Cortex of kidney (tissue), 1 donor: ENCODE results near the gene SPAG9.
A peak's percentile ranks its signal among the peaks of the same experiment; 100 is the strongest.

Experiments used
- DNase-seq: peaks from one replicate; lab custom pipeline; 2025; lab: John Stamatoyannopoulos, UW

Gene SPAG9

DNA sequence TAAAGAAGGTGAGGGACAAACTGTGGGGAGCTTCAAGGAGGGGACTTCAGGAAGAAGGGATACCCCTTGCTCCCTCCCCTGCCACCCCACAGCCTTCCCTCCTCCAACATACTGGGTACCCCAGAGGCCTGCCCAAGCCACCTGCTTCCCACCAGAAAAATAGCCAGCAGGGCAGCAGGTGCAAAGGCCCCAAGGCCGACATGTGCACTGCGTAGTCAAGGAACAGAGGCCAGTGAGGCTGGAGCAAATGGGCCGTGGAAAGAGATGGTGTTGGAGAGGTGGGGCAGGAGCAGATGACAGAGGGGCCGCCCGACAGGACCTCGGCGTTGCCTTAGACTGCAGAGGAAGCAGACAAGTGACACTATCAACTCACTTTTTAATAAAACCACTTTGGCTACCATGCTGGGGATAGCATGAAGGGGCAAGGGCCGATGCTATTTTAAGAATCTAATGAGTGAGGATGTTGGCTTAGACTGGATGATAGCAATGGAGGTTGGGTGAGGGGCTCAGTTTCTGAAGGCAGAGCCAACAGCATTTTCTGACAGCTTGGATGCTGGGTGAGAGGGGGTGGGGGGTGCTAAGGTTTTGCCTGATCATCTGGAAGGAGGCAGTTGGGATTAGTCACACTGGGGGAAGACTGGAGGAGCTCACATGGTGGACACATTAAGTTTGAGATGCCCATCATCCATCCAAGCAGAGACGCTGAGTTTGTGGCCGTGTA lies 181.7 kb downstream of the SPAG9 start:
- DNase-seq: no peak

DNA sequence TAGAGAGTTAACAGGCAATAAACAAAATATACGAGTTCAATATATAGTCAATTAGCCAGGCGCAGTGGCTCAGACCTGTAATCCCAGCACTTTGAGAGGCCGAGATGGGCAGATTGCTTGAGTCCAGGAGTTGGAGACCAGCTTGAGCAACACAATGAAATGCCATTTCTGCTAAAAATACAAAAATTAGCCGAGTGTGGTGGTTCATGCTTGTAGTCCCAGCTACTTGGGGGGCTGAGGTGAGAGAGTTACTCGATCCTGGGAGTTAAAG lies 184.7 kb downstream of the SPAG9 start:
- no peak for DNase-seq

DNA sequence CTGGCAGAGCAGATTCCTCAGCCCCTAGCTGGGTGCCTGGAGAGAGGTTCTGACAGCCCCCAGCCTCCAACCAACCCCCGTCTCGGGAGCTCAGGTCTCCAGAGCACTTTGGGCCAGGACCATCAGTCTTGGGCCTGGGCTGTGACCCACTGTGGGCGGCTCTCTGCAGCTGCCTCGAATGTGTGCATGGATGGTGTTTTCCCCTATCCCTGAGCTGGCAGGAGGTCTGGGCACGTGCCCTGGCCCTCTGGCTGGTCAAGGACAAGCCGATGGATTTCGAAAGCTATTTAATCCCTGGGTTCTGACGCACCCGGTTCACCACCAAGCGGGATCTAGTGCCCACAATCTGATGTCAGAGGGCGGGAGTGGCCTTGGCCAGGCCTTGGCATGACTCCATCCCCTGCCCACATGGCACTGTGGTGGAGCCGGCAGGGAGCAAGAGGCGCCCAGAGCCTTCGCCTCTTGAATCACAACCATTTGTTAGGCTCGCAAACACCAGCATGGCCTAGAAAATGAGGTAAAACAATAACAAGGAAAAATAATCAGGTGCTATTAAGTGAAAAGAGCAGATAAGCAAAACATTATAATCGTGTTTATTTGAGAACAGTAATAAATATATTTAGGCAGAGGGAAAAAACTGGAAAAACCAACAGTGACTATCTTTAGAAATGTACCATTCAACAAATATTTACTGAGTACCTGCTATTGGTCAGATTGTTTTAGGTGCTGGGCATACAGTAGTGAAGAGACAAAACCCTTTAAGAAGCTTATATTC lies 185.3 kb downstream of the SPAG9 start:
- no peak for DNase-seq

DNA sequence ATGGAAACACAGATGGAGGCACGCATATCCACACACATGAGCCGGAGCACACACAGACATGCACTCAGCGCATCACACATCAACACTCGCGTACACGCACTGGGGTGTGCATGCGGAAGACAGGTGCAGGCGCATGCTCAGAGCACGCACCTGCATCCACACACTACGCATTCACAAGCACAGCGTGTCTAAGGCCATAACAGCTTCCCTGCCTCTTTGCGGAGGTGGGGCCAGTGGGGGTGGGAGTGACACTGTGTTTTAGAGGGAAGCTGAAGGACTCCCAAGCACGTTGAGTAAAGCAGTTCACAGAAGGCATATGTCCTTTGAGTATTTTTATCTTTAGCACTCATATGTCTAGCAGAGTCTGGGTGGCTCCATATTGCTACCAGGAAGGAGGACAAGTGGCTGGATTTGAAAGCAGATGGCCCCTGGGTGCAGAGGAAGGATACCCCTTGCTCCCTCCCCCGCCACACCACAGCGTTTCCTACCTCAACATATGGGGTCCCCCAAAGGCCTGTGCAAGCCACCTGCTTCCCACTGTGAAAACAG lies 185.9 kb downstream of the SPAG9 start:
- DNase-seq: no peak

DNA sequence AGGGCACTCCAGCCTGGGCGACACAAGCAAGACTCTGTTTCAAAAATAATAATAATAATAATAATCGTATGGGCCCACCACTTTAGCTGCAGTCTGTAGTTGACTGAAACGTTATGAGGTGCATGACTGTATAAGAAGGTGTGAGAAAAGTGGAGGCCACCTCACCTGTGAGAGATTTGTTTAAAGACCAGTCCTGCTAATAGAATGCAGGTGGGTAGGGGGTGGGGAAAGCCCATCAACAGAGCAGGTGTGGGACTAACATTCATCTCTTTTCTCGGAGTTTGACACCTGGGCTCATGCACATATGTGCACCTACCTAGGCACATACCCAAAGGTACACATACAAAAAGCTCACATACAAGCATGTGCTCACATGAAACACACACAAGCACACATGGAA lies 186.5 kb downstream of the SPAG9 start:
- no peak for DNase-seq

DNA sequence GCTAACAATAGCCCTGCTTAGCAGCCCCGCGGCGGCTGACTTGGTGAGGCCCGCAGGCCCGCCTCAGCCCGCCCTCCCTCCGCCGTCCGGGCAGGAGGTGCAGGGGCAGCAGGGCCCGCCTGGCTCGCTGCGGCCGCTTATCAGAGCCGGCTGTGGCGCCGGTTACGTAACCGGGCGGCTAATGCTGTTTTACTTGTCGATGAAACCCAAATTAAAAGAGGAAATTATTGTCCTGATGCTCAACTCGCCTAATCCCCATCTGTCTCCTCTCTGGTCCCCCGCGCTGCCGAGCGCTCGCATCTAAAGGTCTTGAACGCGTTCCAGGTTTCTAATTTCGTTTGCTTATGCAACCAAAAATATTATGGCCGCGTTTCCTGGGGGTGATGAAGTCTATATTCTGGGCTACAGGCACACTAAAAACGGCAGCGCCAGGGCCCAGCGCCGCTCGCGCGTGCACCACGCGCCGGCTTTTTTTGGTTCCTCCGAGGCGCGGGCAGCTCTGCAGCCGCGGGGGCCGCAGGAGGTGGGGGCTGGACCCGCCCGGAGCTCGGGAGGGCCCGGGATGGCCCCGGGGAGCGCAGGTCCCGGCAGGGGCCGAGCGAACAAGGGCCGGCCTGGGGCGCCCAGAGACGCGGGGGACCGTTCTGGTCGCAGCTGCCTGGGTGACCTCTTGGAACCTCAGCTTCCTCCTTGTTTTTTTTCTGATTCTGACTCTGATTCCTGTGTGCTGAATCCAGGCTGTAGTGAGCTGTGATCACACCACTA lies 189.3 kb downstream of the SPAG9 start:
- DNase-seq: no peak

DNA sequence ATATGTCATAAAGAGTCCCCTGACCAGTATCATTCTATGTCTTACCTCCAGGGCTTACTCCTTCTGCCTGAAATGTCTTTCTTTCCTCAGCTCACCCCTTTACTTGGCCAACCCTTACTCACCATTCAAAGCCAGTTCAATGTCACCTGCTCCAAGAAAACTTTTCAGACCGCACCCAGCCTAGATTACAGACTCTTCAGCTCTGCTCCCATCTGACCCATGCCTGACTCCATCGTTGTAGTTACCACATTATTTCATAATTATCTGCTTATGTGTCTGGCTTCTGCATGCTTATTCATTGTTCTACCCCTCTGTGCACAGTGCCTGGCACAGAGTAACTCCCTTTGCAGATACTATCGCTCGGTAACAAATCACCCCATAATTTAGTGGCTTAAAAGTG lies 192.0 kb downstream of the SPAG9 start:
- DNase-seq: no peak

DNA sequence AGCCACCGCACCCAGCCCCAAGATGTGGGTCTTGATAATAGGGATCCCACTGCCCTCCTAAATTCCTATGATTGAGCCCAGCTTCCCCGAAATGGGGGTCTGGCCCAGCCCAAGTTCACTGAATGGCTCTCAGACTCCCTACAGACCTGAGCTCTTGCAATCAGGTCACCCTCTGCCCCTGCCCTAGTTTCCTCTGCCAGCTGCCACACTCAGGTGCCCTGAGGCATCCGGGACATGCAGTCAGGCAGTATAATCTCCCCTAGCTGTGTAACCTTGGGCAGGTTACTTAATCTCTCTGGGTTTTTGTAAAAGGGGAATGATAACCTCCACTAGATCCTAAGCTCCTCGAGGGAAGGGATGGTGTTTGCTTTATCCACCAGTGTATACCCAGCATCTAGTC lies 193.4 kb downstream of the SPAG9 start:
- DNase-seq: no peak

DNA sequence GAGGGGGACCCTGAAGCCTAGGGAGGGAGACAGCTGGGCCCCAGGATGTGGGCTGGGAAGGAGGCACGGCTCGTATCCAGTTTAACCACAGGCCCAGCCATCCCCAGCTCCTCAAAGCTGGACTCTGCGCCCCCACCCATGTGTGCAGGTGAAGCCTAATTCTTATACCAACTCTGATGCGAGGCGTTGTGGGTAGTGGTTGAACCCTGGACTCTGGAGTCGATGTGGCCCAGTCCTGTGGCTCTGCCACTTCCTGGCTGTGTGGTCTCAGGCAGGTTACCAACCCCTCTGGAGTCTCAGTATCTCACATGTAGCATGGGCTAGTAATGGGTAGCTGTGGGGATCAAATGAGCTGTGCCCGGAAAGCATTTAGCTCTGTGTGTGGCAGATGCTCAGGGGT lies 194.1 kb downstream of the SPAG9 start:
- DNase-seq: no peak

DNA sequence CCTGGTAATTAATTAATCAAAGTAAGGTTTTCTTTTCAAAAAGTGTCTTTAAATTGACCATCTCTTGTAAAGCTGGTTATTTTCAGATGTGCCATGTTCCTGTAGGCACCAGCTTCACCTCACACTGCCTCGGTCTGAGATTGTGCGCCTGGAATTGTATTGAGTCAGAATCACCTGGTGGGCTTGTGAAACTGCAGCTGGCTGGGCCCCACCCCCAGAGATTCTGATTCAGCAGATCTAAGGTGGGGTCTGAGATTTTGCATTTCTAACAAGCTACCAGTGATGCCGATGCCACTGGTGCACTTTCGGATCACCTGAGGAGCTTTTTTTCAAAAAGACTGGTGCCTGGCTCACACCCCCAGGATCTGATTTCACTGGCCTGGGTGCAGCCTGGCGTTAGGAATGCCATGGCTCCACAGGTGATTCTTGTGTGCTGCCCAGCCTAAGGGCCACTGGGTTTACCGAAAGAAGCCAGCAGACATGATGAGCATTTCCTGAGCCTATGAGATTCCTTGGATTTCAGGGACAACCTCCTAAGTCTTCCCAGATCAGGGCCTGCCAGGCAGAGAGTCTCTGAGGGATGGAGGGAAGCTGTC lies 195.3 kb downstream of the SPAG9 start:
- DNase-seq: no peak

DNA sequence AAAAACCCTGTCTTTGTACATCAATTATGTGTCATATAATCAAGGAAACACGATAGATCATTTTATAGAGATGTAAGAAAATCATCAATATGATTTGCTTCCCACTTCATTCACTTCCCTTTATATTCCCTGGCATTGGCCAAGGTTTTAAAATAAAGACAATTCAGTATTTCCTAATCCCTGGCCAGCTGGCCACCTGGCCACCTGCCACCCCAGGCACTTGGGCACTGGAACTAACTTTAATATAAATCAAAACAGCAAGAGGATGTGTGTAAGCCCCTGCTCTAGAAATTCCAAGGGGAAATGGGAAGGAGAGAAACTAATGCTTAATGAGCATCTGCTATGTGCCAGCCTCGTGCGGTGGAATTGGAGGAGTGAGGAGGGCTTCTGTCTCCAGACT lies 195.9 kb downstream of the SPAG9 start:
- no peak for DNase-seq

DNA sequence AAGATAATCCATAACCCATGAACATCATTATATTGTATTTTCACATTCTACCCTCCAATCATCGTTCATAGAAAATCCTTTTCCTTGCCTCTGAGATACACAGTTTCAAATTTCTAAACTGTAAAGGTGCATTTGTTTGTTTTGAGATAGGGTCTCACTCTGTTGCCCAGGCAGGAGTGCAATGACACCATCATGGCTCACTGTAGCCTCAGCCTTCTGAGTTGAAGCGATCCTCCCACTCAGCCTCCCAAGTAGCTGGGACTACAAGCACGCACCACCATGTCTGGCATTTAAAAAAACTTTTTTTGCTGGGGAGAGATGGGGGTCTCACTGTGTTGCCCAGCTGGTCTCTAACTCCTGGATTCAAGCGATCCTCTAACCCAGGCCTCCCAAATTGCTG lies 196.4 kb downstream of the SPAG9 start:
- no peak for DNase-seq

DNA sequence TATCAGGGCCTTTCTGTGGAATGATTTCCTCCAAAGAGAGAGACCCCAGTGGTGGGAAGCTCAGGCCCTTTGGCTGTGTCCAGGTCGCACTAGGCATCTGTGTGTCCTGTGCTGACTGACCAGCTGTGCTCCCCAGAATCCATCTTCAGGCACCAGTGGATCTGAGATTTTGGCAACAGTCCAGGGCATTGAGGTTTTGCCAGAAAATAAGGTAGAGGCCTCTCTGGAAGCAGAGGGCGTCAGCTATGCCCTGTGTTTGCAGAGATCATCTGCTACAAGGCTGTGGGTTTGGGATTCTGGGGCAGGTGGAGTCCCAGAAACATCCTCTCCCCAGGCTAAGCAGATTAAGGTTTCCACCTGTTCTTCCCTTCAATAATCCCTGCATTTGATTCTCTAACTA lies 197.1 kb downstream of the SPAG9 start:
- no peak for DNase-seq

DNA sequence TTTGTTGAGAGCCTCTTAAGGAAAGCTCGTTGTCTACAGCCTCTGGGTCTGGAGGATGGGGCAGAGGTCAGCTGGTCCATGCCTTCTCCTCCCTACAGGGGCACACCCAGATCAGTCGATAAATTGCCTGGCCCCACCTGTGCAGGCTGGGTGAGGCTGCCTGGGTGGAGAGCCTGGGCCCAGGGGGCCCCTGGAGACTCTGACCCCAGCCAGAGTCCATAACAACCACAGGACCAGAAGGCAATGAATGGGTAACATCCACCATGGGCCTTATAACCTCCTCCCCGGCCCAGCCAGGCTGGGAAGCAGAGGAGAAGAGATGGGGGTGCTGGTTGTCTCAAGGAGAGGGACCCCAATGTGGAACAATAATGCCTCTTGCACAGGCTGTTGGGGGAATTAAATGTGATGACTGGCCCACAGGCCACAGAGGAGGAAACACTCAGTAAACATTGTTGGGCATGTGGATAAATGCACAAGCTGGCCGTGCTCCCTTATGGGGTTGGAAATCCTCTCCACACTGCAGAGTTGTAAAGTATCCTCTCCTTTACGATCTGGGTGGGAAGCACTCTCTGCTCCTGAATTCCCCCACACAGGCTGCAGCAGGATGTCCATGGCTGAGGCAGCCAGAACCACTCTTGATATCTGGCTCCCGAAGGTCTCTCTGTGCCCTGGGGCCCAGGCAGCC lies 197.8 kb downstream of the SPAG9 start:
- no peak for DNase-seq

DNA sequence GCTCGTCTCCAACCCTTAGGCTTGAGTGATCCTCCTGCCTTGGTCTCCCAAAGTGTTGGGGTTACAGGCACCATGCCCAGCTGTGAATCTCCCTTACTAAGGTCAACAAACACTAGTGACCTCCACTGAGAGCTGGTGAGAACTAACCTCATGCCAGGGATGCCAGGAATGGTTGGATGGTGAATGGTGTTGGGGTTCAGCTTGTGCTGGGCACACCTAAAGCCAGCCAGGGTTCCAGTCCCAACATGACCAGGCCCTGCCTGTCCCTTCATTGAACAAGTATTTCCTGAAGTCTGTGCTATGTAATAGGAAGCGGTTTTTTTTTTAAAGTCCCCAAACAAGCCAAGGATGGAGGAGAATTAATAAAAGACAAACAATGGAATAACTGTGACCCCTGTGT lies 198.6 kb downstream of the SPAG9 start:
- no peak for DNase-seq

DNA sequence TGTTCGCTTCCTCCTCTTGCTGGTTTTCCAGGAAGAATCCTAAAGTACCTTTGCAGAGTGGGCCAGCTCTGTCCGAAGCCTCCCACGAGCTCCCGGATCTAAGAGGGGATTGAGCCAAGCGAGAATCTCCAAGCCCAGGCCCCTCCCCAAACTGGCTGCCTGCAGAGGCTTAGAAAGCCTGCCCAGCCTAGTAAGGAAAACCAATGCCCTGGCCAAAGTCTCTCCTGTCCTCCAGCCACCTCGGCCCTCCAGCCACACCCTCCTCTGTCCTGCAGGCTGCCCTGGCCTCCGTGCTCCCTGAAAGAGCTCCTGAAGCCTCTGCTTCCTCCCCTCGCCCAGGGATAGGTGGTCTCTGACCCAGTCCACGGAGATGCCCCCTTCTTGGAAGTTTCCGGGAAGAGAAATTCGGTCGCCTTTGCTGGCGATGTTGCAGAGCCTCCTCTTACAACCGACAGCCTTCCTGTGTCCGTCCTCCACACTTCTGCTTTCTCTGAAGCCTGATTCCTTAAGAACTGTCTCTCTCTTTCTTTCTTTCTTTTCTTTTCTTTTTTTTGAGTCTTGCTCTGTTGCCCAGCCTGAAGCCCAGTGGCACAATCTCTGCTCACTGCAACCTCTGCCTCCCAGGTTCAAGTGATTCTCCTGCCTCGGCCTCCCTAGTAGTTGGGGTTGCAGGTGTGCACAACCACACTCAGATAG lies 199.6 kb downstream of the SPAG9 start:
- DNase-seq: no peak

DNA sequence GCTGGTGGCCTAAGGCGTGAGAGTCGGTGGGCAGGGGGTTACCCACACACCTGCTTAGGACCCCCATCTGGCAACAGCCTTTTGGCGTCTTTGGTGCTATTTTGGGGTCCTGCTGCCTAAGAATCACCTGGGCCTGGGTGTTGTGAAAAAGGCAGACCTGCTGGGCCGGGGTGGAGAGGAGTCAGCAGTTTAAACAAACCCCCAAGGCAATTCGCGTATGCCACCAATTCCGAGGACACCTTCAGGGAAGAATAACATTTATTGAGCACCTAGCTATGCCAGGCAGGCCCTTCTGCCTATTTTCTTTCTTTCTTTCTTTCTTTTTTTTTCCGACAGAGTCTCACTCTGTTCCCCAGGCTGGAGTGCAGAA lies 200.6 kb downstream of the SPAG9 start:
- DNase-seq: no peak

DNA sequence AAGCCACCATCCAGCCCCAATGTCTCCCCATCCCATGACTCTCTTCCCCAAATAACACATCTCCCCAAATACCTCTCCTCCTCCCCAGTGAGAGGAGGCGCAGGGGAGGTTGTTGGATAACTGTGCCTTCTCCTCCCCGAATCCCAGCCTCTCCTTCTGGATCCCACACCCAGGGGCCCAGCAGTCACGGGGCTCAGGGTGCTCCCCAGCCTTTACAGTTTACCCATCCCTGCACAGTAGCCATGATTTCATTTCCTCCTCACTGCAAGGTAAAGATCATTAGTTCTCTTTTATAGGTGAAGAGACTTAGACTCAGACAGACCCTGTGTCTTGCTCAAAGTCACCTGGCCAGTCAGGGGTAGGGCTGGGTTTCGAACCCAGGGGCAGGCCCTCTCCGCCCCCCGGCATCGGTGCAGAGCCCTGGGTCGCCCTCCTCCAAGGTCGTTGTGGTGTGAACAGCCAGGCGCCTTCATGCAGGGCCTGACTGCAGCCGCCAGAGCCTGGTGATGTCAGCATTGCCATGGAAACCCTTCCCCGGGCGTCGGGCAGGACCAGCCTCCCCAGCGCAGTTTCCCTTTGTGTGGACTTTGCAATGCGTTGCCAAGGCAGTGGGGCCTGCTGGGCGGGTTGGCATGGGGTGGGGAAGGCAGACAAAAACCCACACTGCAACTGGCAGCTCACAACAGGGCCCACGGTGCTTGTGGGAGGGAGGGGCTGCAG lies 201.2 kb downstream of the SPAG9 start:
- DNase-seq: peak; percentile 73

DNA sequence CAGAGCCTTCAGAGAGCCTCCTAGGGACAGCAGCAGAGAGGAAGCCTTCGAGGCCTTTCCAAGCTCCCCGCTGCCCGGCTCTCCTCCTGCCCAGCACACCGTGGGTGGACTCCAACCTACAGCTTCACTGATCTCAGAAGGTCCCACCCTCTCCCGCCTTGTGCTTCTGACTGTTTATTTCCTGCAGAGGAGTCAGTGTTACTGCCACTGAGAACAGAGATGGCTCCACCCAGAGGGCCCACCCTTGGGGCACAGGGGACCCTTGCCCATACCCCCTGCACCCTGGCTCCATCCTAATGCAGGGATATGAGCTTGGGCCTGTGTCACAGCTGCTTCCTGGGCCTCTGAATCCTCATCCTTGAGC lies 201.8 kb downstream of the SPAG9 start:
- no peak for DNase-seq

DNA sequence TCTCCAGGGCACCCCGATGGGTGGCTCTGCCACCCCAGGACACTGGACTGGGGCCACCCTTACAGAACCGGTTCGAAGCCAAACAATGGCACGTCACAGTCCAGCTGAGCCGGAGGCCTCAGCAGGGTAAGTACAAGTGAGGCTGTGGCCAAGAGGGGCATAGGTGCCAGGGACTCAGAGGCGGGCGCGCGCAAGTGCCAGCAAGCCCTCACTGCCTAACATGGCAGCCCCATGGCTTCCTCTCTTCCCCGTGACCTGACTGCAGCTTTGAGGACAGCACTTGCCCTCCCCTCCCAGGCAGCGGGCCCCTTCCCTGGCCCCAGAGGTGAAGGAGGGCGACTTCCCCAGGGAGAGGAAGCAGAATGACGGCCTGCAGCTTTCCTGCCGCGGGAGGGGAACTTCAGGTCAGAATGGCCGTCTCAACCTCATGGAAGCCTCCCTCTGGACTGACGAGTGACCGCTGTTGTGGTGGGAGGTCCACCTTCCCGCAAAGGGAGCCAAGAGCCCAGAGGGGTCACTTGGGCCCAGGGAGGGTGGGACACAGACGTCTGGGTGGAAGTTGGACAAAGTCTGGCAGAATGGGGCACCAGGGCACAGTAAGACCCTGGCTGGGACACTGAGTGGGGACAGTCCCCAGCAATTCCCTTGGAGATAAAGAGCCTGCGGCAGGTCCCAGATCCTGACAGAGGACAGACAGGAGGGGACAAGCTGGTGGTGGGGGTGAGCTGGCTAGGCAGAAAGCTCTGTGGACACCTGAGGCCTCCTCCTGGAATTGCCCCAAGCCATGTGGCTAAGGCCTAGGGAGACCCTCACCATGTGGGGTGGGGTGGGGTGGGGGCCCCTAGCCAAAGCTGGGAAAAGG lies 202.4 kb downstream of the SPAG9 start:
- DNase-seq: no peak
